ENCODE measurements around the gene CDH4. TPM values are rescaled to one million over a fixed set of nuclear protein-coding genes. Genes with fewer than 3 reads are reported as not detected.

CDH4 gene
- total RNA-seq, 4 donors from 2014 or later = 0.13 to 0.38 (median 0.21) TPM; not detected in 1

- no peak overlapping the region for H3K27ac ChIP-seq
- 88% methylated on average over 3 of the region's 25 CpGs; no CpG with 5 or more reads in 1 of the 2 donors for WGBS, 2 donors
- TF ChIP-seq POLR2A (IDR thresholded peaks at IDR 0.05) (no peak), CTCF (IDR thresholded peaks at IDR 0.05) (no peak)
- no peak for DNase-seq
- intact Hi-C loops (cut with DNase I) = no loop called here
- H3K36me3 ChIP-seq = no peaks in the 10 kb centered on the region
- H3K27me3 ChIP-seq = peaks cover 0 to 49% (median 0%) of the 10 kb centered on the region in 4 donors
- H3K9me3 ChIP-seq = no peaks in the 10 kb centered on the region
- H3K4me3 ChIP-seq = no peak overlapping the region
- peaks cover 0 to 6% (median 0%) of the 10 kb centered on the region in 3 donors for H3K4me1 ChIP-seq
These were observed 545.9 kb downstream of the CDH4 start for GRCh38 chr20:61797971-61798411.

GRCh38 chr20:61798632-61799031 lies 546.6 kb downstream of the CDH4 start:
- intact Hi-C loops (cut with DNase I) = no loop called here
- DNase-seq = no peak
- no peak for TF ChIP-seq CTCF (IDR thresholded peaks at IDR 0.05)
- TF ChIP-seq POLR2A (IDR thresholded peaks at IDR 0.05) = no peak
- peaks cover 0 to 55% (median 0%) of the 10 kb centered on the region in 4 donors for H3K27me3 ChIP-seq
- WGBS, 2 donors = 96% methylated on average over 10 of the region's 16 CpGs; no CpG with 5 or more reads in 1 of the 2 donors
- H3K36me3 ChIP-seq = no peaks in the 10 kb centered on the region
- H3K27ac ChIP-seq = no peak overlapping the region
- H3K4me1 ChIP-seq = peaks cover 0 to 12% (median 0%) of the 10 kb centered on the region in 3 donors
- no peak overlapping the region for H3K4me3 ChIP-seq
- no peaks in the 10 kb centered on the region for H3K9me3 ChIP-seq

GRCh38 chr20:61799394-61799923 lies 547.4 kb downstream of the CDH4 start:
- H3K36me3 ChIP-seq = no peaks in the 10 kb centered on the region
- DNase-seq = no peak
- peaks cover 0 to 64% (median 0%) of the 10 kb centered on the region in 4 donors for H3K27me3 ChIP-seq
- no peak overlapping the region for H3K27ac ChIP-seq
- TF ChIP-seq POLR2A (IDR thresholded peaks at IDR 0.05) (no peak), CTCF (IDR thresholded peaks at IDR 0.05) (no peak)
- no peak overlapping the region for H3K4me3 ChIP-seq
- 82 to 86% methylated on average over 3 to 8 of the region's 14 CpGs for WGBS, 2 donors
- peaks cover 0 to 20% (median 5%) of the 10 kb centered on the region in 3 donors for H3K4me1 ChIP-seq
- no peaks in the 10 kb centered on the region for H3K9me3 ChIP-seq
- intact Hi-C loops (cut with DNase I) = no loop called here

GRCh38 chr20:61799928-61800327 lies 547.9 kb downstream of the CDH4 start:
- TF ChIP-seq POLR2A (IDR thresholded peaks at IDR 0.05) (no peak), CTCF (IDR thresholded peaks at IDR 0.05) (no peak)
- Histone ChIP-seq H3K4me3 (no peak overlapping the region), H3K27me3 (peaks cover 0 to 68% (median 0%) of the 10 kb centered on the region in 4 donors), H3K4me1 (peaks cover 0 to 20% (median 5%) of the 10 kb centered on the region in 3 donors), H3K9me3 (no peaks in the 10 kb centered on the region), H3K27ac (no peak overlapping the region), H3K36me3 (no peaks in the 10 kb centered on the region)
- 87 to 100% methylated on average over 9 to 18 of the region's 21 CpGs for WGBS, 2 donors
- intact Hi-C loops (cut with DNase I) = no loop called here
- no peak for DNase-seq

- H3K4me3 ChIP-seq = no peak overlapping the region
- no peaks in the 10 kb centered on the region for H3K36me3 ChIP-seq
- H3K9me3 ChIP-seq = no peaks in the 10 kb centered on the region
- no peak overlapping the region for H3K27ac ChIP-seq
- DNase-seq = no peak
- intact Hi-C loops (cut with DNase I) = no loop called here
- 85% methylated on average over 7 of the region's 13 CpGs; no CpG with 5 or more reads in 1 of the 2 donors for WGBS, 2 donors
- H3K27me3 ChIP-seq = peaks cover 0 to 73% (median 0%) of the 10 kb centered on the region in 4 donors
- H3K4me1 ChIP-seq = peaks cover 0 to 20% (median 5%) of the 10 kb centered on the region in 3 donors
- TF ChIP-seq CTCF (IDR thresholded peaks at IDR 0.05) (no peak), POLR2A (IDR thresholded peaks at IDR 0.05) (no peak)
These were observed 548.5 kb downstream of the CDH4 start for GRCh38 chr20:61800359-61801064.
